H1 (cell line): Measurements from ENCODE around the gene COQ10B. TPM values are rescaled to one million over a fixed set of nuclear protein-coding genes. Genes with fewer than 3 reads are reported as not detected.

Experiments used
- ASH2L ChIP-seq: fragments of 200-600, 300-600 bp; sonication (generic); IDR thresholded peaks from one replicate; pipeline ENCODE4 v1.7.1; 2017; ENCODE audit warnings: low read length
- KDM5A ChIP-seq: fragments of 200-600 bp; IDR thresholded peaks from 2 replicates; pipeline ENCODE4 v1.7.1; 2012; ENCODE audit warnings: mild to moderate bottlenecking, low read length, inconsistent platforms, mixed read lengths
- SIX5 ChIP-seq: IDR thresholded peaks from 2 replicates; pipeline ENCODE4 v1.6.1; 2011; ENCODE audit warnings: mild to moderate bottlenecking, low read depth, low read length
- polyA plus RNA-seq, 7 experiments: library from polyadenylated mRNA; depleted of rRNA in 3 of 7; stranded (reverse) in 5 of 7; unstranded in 2 of 7; fragments of >200 nt in 5 of 7; fragments of 200-250 nt in 2 of 7; gene quantifications; 1 replicate in 5 of 7; 2 replicates in 1 of 7; 4 replicates in 1 of 7; pipeline versions ENCODE4 v1.2.1 to v1.2.3, GENCODE V29; 2011 to 2013; ENCODE audit warnings: missing spikeins in 2 of 7, mixed read lengths in 2 of 7
- total RNA-seq: library from RNA; stranded (reverse); fragmentation: NEBNext Ultra II Directional; extraction: Animal tissue kit (Norgen Biotek cat#: 25700); gene quantifications from 2 replicates; pipeline ENCODE4 v1.2.1, GENCODE V29; 2021

COQ10B gene
- total and polyA plus RNA-seq, 2 of the 8 experiments (the other 6 are each of a cell fraction or from before 2014, with no cell fraction given): 1.9 to 17.3 TPM

- no peak for TF ChIP-seq KDM5A
- TF ChIP-seq ASH2L: no peak
- TF ChIP-seq SIX5: no peak
Measured at GRCh38 chr2:197426723-197427603, 26.4 kb upstream of the COQ10B start (continued).
